HG02623 (cell line): ENCODE measurements around the gene RIMBP3C.
"Not testable (repeated sequence)": the region's sequence is repeated elsewhere in the genome, so short reads cannot be mapped to it uniquely, and the experiment has no call there.

ENCODE experiments used
- ATAC-seq: cut with Tn5 transposase; IDR thresholded peaks from one replicate; pipeline ENCODE4 v1.9.1; 2021; ENCODE audit warnings: moderate library complexity; ENCODE audit not compliant: unreplicated experiment

Gene RIMBP3C

GRCh38 chr22:21579474-21579851, 28.2 kb upstream of the RIMBP3C start:
- no peak for ATAC-seq

GRCh38 chr22:21573750-21574494, 22.7 kb upstream of the RIMBP3C start:
- no peak for ATAC-seq

- ATAC-seq: no peak
Measured at GRCh38 chr22:21573293-21573734, 22.1 kb upstream of the RIMBP3C start.

- no peak for ATAC-seq
Measured at GRCh38 chr22:21571679-21572078, 20.4 kb upstream of the RIMBP3C start.

GRCh38 chr22:21570398-21570797, 19.1 kb upstream of the RIMBP3C start:
- ATAC-seq: no peak

- no peak for ATAC-seq
Measured at GRCh38 chr22:21569459-21570170, 18.4 kb upstream of the RIMBP3C start.

GRCh38 chr22:21569076-21569427, 17.8 kb upstream of the RIMBP3C start:
- not testable (repeated sequence) for ATAC-seq

GRCh38 chr22:21568347-21569075, 17.2 kb upstream of the RIMBP3C start:
- ATAC-seq: no peak

GRCh38 chr22:21567456-21568346, 16.4 kb upstream of the RIMBP3C start, which contains the start of gene UBE2L3:
TSS of gene UBE2L3 (plus strand) at chr22:21567714. CDS start at chr22:21567745, 31 bp downstream.
- ATAC-seq: no peak

GRCh38 chr22:21564411-21564810, 13.2 kb upstream of the RIMBP3C start:
- ATAC-seq: no peak

- ATAC-seq: no peak
Measured at GRCh38 chr22:21563912-21564311, 12.7 kb upstream of the RIMBP3C start.

- ATAC-seq: not testable (repeated sequence)
Measured at GRCh38 chr22:21560657-21561056, 9.4 kb upstream of the RIMBP3C start.

- not testable (repeated sequence) for ATAC-seq
Measured at GRCh38 chr22:21559345-21560125, 8.3 kb upstream of the RIMBP3C start.

- ATAC-seq: not testable (repeated sequence)
Measured at GRCh38 chr22:21550678-21551047, 598 bp downstream of the RIMBP3C start.

GRCh38 chr22:21550008-21550677, 1.1 kb downstream of the RIMBP3C start:
- not testable (repeated sequence) for ATAC-seq

- ATAC-seq: not testable (repeated sequence)
Measured at GRCh38 chr22:21549558-21549957, 1.7 kb downstream of the RIMBP3C start.

- not testable (repeated sequence) for ATAC-seq
Measured at GRCh38 chr22:21544432-21545322, 6.6 kb downstream of the RIMBP3C start.

- ATAC-seq: not testable (repeated sequence)
Measured at GRCh38 chr22:21539862-21540261, 11.4 kb downstream of the RIMBP3C start.
